ENCODE results near the gene PCLO. TPM values are rescaled to one million over a fixed set of nuclear protein-coding genes. Genes with fewer than 3 reads are reported as not detected.
A peak's percentile ranks its signal among the peaks of the same experiment; 100 is the strongest.

The PCLO gene
- total RNA-seq, 1 donor = under 0.01 TPM

- no peak overlapping the region for H3K4me3 ChIP-seq (ENCODE audit: low read depth, low read length)
- DNase-seq (ENCODE audit: low read depth) = no peak
Observed at GRCh38 chr7:83190659-83191389, 28.1 kb upstream of the PCLO start.

DNA sequence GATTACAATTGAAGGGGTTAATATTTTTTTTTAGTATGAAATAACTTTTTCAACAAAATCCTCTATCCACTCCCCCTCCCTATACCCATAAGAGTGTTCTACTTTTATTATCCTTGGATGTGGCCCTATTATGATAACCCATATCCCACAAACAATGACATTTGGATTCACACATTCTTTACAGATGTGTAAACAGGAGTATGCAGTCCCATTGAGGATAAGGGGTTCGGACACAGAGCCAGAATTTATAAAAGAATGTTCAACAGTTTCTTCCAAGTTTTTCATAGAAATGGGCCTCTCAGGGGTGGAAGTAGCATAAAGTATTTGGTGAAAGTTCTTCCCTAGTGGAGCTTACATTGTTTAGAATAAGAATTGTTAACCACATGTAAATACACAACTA, 16.1 kb upstream of the PCLO start:
- H3K4me3 ChIP-seq (ENCODE audit: low read depth, low read length) = no peak overlapping the region
- no peak for DNase-seq (ENCODE audit: low read depth)
- TF ChIP-seq CTCF (IDR thresholded peaks at IDR 0.05; ENCODE audit: insufficient read depth, low read depth, low read length) = no peak

More at GRCh38 chr7:83190659-83191389, 28.1 kb upstream of the PCLO start:
- no peak for TF ChIP-seq CTCF (IDR thresholded peaks at IDR 0.05; ENCODE audit: insufficient read depth, low read depth, low read length)

DNA sequence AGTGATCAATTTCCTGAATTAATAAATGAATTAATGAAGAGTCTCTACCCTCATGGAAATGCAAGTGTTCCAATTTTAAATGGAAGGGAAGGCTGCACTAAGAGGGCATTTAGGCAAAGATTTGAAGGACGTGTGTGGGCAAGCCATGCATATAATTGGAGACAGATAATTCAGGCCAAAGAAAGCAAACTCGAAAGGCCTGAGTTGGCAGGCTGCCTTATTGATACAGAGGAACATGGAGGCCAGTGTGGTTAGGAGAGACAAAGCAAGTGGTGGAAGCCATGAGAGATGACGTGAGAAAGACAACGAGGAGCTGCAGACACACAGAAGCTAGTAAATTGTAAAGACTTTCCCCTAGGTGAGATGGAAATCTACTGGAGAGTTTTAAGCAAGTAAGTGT, 15.4 kb upstream of the PCLO start:
- TF ChIP-seq CTCF (IDR thresholded peaks at IDR 0.05; ENCODE audit: insufficient read depth, low read depth, low read length) = no peak
- no peak for DNase-seq (ENCODE audit: low read depth)
- no peak overlapping the region for H3K4me3 ChIP-seq (ENCODE audit: low read depth, low read length)

DNA sequence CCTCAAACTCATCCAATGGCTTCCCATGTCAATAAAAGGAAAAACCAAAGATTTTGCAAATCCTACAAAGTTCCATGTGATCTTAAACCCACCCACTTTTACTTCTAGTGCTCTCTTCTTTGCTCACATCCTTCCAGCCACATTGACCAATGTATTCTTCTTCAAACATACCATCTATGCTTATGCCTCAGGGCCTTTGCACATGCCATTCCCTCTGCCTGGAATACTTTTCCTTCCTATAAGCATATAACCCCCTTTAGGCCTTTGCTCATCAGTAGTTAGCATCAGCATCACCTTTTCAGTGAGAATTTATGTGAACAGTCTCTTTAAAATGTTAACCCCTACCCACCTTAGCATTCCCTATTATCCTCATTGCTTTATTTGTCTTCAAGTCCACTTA, 11.0 kb upstream of the PCLO start:
- no peak for TF ChIP-seq CTCF (IDR thresholded peaks at IDR 0.05; ENCODE audit: insufficient read depth, low read depth, low read length)
- no peak overlapping the region for H3K4me3 ChIP-seq (ENCODE audit: low read depth, low read length)
- DNase-seq (ENCODE audit: low read depth) = no peak

- H3K4me3 ChIP-seq (ENCODE audit: low read depth, low read length) = no peak overlapping the region
- no peak for DNase-seq (ENCODE audit: low read depth)
- no peak for TF ChIP-seq CTCF (IDR thresholded peaks at IDR 0.05; ENCODE audit: insufficient read depth, low read depth, low read length)
Observed at GRCh38 chr7:83166781-83167180, 4.1 kb upstream of the PCLO start.

GRCh38 chr7:83161899-83162401, 734 bp downstream of the PCLO start:
- peak overlapping the region; percentile 53 for H3K4me3 ChIP-seq (ENCODE audit: low read depth, low read length)
- no peak for TF ChIP-seq CTCF (IDR thresholded peaks at IDR 0.05; ENCODE audit: insufficient read depth, low read depth, low read length)
- no peak for DNase-seq (ENCODE audit: low read depth)

GRCh38 chr7:83161186-83161585, 1.5 kb downstream of the PCLO start:
- DNase-seq (ENCODE audit: low read depth) = no peak
- no peak for TF ChIP-seq CTCF (IDR thresholded peaks at IDR 0.05; ENCODE audit: insufficient read depth, low read depth, low read length)
- H3K4me3 ChIP-seq (ENCODE audit: low read depth, low read length) = no peak overlapping the region
